ENCODE results near the gene DHRS11.

The DHRS11 gene

DNA sequence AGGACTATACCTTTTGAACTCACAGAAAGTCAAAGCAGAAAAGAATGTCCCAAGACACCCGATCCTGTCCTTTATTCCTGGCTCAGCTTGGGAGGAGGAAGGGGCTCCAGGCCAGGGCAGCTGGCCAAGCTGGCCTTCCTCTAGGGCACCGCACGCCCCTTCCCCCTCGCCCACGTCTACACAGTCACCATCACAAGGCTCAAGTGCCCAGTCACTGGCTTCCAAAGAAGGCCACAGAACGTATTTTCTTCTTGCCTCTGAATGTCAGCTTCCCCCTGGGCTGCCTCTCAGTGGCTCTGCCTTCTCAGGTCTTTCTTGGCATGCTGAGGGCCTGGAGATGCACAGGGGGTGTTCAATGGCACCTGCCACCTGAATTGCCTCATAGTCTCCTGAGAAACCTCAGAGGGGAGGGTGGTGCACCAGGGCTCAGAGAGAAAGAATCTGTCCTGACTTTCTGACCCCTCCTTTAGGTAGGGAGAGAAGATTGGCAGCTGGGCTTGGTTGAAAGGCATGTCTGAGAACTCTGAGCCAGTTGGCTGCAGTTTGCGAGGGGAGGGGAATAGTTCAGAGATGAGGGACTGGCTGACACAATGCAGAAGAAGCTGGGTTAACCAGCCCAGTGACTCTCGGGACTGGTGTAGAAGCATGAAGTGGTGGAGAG, 2.1 kb downstream of the DHRS11 start:
- DNase-seq (ENCODE audit: low read depth): no peak
- no peak overlapping the region for H3K4me3 ChIP-seq (ENCODE audit: low read depth, low read length)
- TF ChIP-seq, protein P1, sequence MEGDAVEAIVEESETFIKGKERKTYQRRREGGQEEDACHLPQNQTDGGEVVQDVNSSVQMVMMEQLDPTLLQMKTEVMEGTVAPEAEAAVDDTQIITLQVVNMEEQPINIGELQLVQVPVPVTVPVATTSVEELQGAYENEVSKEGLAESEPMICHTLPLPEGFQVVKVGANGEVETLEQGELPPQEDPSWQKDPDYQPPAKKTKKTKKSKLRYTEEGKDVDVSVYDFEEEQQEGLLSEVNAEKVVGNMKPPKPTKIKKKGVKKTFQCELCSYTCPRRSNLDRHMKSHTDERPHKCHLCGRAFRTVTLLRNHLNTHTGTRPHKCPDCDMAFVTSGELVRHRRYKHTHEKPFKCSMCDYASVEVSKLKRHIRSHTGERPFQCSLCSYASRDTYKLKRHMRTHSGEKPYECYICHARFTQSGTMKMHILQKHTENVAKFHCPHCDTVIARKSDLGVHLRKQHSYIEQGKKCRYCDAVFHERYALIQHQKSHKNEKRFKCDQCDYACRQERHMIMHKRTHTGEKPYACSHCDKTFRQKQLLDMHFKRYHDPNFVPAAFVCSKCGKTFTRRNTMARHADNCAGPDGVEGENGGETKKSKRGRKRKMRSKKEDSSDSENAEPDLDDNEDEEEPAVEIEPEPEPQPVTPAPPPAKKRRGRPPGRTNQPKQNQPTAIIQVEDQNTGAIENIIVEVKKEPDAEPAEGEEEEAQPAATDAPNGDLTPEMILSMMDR (IDR thresholded peaks at IDR 0.05; ENCODE audit: low read depth, low read length, missing control alignments): no peak

DNA sequence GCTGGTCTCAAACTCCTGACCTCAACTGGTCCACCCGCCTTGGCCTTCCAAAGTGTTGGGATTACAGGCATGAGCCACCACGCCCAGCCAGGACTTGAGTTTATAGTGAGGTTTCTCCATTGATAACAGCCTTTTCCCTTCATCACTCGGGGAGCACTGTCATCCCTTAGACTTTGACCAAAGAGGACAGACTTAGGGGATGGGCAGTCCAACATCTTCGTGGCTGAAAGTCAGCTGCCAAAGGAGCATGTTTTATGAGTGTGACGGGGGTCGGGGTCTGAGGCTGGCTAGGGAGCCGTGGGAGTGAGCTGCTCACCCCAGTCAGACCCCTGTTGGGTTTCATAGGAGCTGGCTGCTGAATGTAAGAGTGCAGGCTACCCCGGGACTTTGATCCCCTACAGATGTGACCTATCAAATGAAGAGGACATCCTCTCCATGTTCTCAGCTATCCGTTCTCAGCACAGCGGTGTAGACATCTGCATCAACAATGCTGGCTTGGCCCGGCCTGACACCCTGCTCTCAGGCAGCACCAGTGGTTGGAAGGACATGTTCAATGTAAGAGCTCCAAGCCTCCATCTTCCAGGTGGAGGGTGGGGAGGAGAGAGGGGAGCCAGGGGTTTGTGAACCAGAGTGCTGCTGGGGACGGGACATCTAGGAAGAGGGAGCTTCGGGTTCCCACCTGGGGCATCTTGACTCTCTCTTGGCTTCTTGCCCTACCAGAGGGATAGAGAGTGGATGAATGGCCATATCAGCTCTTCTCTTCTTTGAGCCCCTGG, 3.1 kb downstream of the DHRS11 start:
- TF ChIP-seq, protein P1 (IDR thresholded peaks at IDR 0.05; ENCODE audit: low read depth, low read length, missing control alignments): no peak
- DNase-seq (ENCODE audit: low read depth): no peak
- no peak overlapping the region for H3K4me3 ChIP-seq (ENCODE audit: low read depth, low read length)

DNA sequence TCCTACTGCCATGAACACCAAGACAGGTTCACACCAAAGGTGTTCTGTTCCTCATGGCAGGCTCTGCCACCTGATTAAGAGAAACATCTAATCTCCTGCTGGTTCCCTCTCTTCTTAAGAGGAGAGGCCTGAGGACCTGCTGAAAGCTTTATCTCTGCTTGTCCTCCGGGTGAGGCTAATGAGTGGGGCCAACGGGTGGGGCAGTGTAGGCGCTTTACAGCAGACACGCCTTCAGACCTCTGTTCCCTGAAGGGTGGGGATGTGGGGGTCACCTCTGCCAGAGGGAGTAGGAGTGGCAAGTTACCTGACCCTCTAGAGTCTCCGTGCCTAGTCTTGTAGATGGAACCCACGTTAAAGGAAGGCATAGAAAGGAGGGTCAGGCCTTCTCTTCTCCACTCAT, 5.5 kb downstream of the DHRS11 start:
- DNase-seq (ENCODE audit: low read depth): no peak
- TF ChIP-seq, protein P1 (IDR thresholded peaks at IDR 0.05; ENCODE audit: low read depth, low read length, missing control alignments): no peak
- no peak overlapping the region for H3K4me3 ChIP-seq (ENCODE audit: low read depth, low read length)

DNA sequence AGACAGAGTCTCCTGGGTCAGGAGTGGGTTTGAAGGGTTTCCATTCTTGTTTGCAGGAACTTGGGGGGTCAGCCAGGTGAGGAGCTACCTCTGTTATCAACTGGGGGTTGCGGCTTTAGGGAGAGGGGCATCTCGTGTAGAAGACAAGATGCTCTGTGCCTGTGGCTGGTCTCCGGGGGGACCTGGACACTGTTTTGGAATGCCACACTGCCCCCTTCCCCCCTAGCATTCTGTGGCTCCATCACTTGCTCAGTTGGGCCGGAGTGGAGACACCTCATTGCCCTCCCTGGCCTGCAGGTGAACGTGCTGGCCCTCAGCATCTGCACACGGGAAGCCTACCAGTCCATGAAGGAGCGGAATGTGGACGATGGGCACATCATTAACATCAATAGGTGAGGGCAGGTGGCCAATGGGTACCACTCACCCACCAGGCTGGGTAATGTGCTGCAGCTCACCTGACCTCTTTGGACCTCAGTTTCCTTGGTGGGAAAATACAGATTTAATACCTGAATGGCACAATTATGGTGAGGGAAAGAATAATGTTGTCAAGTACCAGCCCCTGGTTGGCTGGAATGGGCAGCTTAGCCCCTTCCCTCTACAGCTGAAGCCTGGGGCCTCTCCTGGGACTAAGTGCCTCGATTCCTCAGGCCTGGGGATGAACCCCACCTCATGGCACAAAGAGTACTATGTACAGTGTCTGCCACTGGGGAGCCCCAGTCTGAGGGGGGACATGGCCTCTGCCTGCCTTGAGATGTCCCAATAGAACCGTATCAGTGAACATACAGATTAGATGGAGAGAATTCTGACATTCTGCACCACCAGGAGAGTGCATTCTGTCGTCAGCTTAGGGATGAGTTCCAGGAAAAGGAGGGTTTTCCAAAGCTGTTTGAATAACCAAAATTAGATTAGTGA, 6.4 kb downstream of the DHRS11 start:
- TF ChIP-seq, protein P1 (IDR thresholded peaks at IDR 0.05; ENCODE audit: low read depth, low read length, missing control alignments): no peak
- no peak for DNase-seq (ENCODE audit: low read depth)
- H3K4me3 ChIP-seq (ENCODE audit: low read depth, low read length): no peak overlapping the region

DNA sequence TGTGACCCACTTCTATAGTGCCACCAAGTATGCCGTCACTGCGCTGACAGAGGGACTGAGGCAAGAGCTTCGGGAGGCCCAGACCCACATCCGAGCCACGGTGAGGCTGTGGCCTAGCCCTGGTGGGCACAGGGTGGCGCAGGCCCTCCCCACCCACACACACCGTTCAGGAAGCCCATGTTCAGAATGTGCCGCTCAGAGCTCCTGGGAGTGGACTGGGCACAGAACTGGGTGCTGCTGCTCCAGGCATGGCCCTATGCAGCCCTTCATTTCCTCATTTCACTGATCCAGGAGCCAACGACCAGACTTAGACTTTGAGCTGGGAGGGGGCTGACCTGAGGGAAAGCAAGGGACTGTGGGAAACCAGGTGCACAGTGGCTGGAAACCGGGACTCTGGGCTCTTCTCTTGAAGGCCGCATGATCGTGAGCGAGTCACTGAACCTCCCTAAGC, 7.3 kb downstream of the DHRS11 start:
- TF ChIP-seq, protein P1 (IDR thresholded peaks at IDR 0.05; ENCODE audit: low read depth, low read length, missing control alignments): no peak
- H3K4me3 ChIP-seq (ENCODE audit: low read depth, low read length): no peak overlapping the region
- no peak for DNase-seq (ENCODE audit: low read depth)

DNA sequence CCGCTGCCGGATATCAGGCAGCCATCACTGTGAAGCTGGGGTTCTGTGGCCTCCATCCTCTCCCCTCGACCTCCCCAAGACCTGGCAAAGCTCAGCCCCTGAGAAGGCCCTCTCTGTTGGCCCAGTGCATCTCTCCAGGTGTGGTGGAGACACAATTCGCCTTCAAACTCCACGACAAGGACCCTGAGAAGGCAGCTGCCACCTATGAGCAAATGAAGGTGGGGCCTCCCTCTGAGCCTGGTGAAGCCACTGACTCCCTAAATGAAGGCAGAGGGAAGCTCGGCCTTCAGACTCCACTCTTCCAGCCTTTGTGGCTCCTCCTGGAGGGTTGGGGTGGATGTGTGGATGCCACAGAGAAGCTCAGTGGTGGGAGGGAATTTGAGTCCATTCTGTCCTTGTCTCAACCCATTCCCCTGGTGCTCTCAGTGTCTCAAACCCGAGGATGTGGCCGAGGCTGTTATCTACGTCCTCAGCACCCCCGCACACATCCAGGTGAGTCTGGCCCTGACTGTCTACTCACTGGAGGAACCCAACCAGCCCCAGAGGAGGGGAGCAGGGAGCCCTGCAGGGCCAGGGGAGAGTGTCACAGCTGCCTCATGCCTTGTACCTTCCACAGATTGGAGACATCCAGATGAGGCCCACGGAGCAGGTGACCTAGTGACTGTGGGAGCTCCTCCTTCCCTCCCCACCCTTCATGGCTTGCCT, 8.0 kb downstream of the DHRS11 start:
- no peak overlapping the region for H3K4me3 ChIP-seq (ENCODE audit: low read depth, low read length)
- DNase-seq (ENCODE audit: low read depth): no peak
- TF ChIP-seq, protein P1 (IDR thresholded peaks at IDR 0.05; ENCODE audit: low read depth, low read length, missing control alignments): no peak
